HepG2 (cell line): ENCODE results near the gene FAM222A. TPM values are rescaled to one million over a fixed set of nuclear protein-coding genes. Genes with fewer than 3 reads are reported as not detected.

Experiments
- AGO2 ChIP-seq: fragments of 200-400 bp; formaldehyde crosslinking; optimal IDR thresholded peaks from 2 replicates; pipeline ENCODE3; 2017; ENCODE audit warnings: mild to moderate bottlenecking, low read depth, low read length, moderate library complexity
- ELF3 ChIP-seq: IDR thresholded peaks from 2 replicates; pipeline ENCODE4 v1.6.1; 2016; ENCODE audit warnings: missing genetic modification reagents, missing compliant biosample characterization
- GABPB1 ChIP-seq: IDR thresholded peaks from 2 replicates; pipeline ENCODE4 v1.6.1; 2016; ENCODE audit warnings: mild to moderate bottlenecking, missing genetic modification reagents, moderate library complexity, missing compliant biosample characterization
- KLF13 ChIP-seq: sonication (generic); formaldehyde crosslinking; IDR thresholded peaks from 2 replicates; pipeline ENCODE4 v1.4.0; 2020; ENCODE audit warnings: mild to moderate bottlenecking, missing genetic modification reagents
- MAZ ChIP-seq, 2 experiments: sonication (generic) in 1 of 2; formaldehyde crosslinking in 1 of 2; IDR thresholded peaks; 2 replicates each; pipeline versions ENCODE4 v1.5.0 to v1.6.1; 2012 to 2020; ENCODE audit warnings: low read depth in 2 of 2, mild to moderate bottlenecking in 2 of 2, borderline replicate concordance in 1 of 2, improper control_type of control experiment in 1 of 2, low read length in 1 of 2, missing genetic modification reagents in 1 of 2, moderate library complexity in 1 of 2
- NFYC ChIP-seq: IDR thresholded peaks from 2 replicates; pipeline ENCODE4 v1.6.1; 2016; ENCODE audit warnings: missing genetic modification reagents, missing compliant biosample characterization
- PCBP2 ChIP-seq: fragments of 200-400 bp; formaldehyde crosslinking; optimal IDR thresholded peaks from 2 replicates; pipeline ENCODE3; 2018; ENCODE audit warnings: low read length, low read depth; ENCODE audit not compliant: poor library complexity, severe bottlenecking
- PTBP1 ChIP-seq: fragments of 200-400 bp; formaldehyde crosslinking; IDR thresholded peaks from 2 replicates; pipeline ENCODE4 v1.6.1; 2018; ENCODE audit warnings: low read length, low read depth; ENCODE audit not compliant: poor library complexity, severe bottlenecking
- RARA ChIP-seq: IDR thresholded peaks from 2 replicates; pipeline ENCODE4 v1.6.1; 2016; ENCODE audit warnings: missing genetic modification reagents, missing compliant biosample characterization
- ZBTB38 ChIP-seq: sonication (generic); formaldehyde crosslinking; IDR thresholded peaks from 2 replicates; pipeline ENCODE4 v1.5.1; 2020; ENCODE audit warnings: mild to moderate bottlenecking, missing genetic modification reagents
- ZNF142 ChIP-seq: sonication (generic); formaldehyde crosslinking; IDR thresholded peaks from 2 replicates; pipeline ENCODE4 v1.4.0; 2020; ENCODE audit warnings: missing genetic modification reagents
- ZNF362 ChIP-seq: sonication (generic); formaldehyde crosslinking; IDR thresholded peaks from 2 replicates; pipeline ENCODE4 v1.4.0; 2020; ENCODE audit warnings: missing genetic modification reagents, mild to moderate bottlenecking, borderline replicate concordance
- ZNF776 ChIP-seq: sonication (generic); formaldehyde crosslinking; IDR thresholded peaks from 2 replicates; pipeline ENCODE4 v1.4.0; 2020; ENCODE audit warnings: mild to moderate bottlenecking, missing genetic modification reagents
- polyA plus RNA-seq, 8 experiments: library from polyadenylated mRNA; depleted of rRNA in 3 of 8; stranded (reverse) in 7 of 8; unstranded in 1 of 8; fragments of >200 nt; fragmentation: Illumina TruSeq in 4 of 8; extraction: Trizol in 4 of 8; gene quantifications; 2 replicates each; pipeline versions ENCODE4 v1.2.1 to v1.2.3, GENCODE V29; 2011 to 2016; ENCODE audit warnings: low read depth in 4 of 8, missing spikeins in 1 of 8, mixed read lengths in 1 of 8; ENCODE audit not compliant: insufficient read depth in 1 of 8
- total RNA-seq, 5 experiments: library from RNA; depleted of rRNA; stranded (reverse); fragments of >200 nt; fragmentation: Illumina TruSeq; extraction: Trizol; gene quantifications; 2 replicates each; pipeline ENCODE4 v1.2.3, GENCODE V29; 2016; ENCODE audit warnings: low read depth in 1 of 5
- TF ChIP-seq, protein P1 (sequence below): sonication (generic); formaldehyde crosslinking; IDR thresholded peaks from 2 replicates; pipeline ENCODE4 v1.8.0; 2022; ENCODE audit warnings: missing genetic modification reagents, low read depth, mild to moderate bottlenecking, borderline replicate concordance
- TF ChIP-seq, protein P2 (sequence below): sonication (generic); formaldehyde crosslinking; conservative IDR thresholded peaks from 2 replicates; pipeline ENCODE4 v1.8.0; 2022; ENCODE audit warnings: missing genetic modification reagents
- TF ChIP-seq, protein P3 (sequence below): sonication (generic); formaldehyde crosslinking; IDR thresholded peaks from 2 replicates; pipeline ENCODE4 v1.9.0; 2021; ENCODE audit warnings: missing genetic modification reagents, borderline replicate concordance
- TF ChIP-seq, protein P4 (sequence below): IDR thresholded peaks from 2 replicates; pipeline ENCODE4 v1.6.1; 2012; ENCODE audit warnings: inconsistent platforms

Gene FAM222A
- total and polyA plus RNA-seq, 2 of the 13 experiments (the other 11 are each of a cell fraction or from before 2014, with no cell fraction given), result 2.7 to 9.6 TPM

DNA sequence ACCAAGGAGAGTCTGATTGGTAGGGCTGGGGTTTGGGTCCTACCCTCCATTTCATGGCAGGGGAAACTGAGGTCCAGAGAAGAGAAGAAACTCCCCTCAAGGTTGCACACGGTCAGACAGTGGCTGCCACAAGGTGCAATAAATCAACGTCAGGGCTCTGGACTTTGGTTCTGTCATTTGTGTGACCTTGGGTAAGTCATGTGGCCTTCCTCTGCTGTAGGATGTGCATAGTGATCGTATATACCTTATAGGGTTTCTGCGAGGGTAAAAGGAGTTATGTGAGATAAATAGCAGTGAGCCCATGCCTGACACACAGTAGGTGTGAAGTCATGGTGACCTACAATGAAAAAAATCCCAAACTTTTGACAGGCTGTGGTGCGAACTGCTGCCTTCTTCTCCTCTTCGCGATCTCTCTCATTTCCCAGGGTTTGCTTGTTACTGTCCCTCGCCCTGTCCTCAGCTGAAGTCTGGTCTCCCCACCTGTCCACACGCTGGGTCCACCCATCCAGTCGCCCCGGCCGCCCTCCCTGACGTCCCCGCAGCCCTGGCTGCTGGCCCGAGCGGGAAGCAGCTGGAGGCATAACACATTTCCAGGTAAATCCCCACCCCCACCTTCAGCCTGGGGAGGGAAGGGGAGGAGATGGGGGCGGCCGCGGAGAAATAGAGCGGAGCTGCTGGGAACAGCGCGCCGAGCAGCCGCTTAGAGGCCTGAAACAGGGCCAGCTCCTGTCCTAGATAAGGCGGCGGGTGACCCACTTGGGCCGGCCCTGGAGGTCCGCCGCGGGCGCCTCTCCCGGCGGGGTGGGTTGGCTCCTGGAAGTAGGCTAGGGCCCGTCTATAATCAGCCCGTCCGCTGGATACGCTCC lies 1.8 kb upstream of the FAM222A start (continued):
- TF ChIP-seq MAZ (IDR thresholded peaks at IDR 0.05; ENCODE audit: borderline replicate concordance, low read depth, low read length), result no peak
- no peak; the same call in 1 of the 2 replicates for TF ChIP-seq MAZ (CRISPR knock-in tag; IDR thresholded peaks at IDR 0.05; ENCODE audit: low read depth)
- TF ChIP-seq ELF3 (CRISPR knock-in tag), result no peak
- TF ChIP-seq ZNF362, result no peak
- no peak for TF ChIP-seq ZBTB38
- no peak for TF ChIP-seq KLF13 (CRISPR knock-in tag)
- no peak for TF ChIP-seq PTBP1
- no peak for TF ChIP-seq PCBP2
- no peak for TF ChIP-seq AGO2
- TF ChIP-seq, protein P1, sequence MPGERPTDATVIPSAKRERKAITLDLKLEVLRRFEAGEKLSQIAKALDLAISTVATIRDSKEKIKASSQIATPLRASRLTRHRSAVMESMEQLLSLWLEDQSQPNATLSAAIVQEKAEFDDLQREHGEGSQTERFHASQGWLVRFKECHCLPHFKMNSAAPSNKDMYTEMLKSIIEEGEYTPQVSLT (CRISPR knock-in tag), result no peak
- TF ChIP-seq, protein P2, sequence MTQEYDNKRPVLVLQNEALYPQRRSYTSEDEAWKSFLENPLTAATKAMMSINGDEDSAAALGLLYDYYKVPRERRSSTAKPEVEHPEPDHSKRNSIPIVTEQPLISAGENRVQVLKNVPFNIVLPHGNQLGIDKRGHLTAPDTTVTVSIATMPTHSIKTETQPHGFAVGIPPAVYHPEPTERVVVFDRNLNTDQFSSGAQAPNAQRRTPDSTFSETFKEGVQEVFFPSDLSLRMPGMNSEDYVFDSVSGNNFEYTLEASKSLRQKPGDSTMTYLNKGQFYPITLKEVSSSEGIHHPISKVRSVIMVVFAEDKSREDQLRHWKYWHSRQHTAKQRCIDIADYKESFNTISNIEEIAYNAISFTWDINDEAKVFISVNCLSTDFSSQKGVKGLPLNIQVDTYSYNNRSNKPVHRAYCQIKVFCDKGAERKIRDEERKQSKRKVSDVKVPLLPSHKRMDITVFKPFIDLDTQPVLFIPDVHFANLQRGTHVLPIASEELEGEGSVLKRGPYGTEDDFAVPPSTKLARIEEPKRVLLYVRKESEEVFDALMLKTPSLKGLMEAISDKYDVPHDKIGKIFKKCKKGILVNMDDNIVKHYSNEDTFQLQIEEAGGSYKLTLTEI (CRISPR knock-in tag), result no peak
- TF ChIP-seq GABPB1, result no peak
- no peak for TF ChIP-seq ZNF776 (CRISPR knock-in tag)
- TF ChIP-seq RARA (CRISPR knock-in tag), result 0 out of 2 replicates have a peak, but pooled peaks have one; percentile 10
- TF ChIP-seq, protein P3, sequence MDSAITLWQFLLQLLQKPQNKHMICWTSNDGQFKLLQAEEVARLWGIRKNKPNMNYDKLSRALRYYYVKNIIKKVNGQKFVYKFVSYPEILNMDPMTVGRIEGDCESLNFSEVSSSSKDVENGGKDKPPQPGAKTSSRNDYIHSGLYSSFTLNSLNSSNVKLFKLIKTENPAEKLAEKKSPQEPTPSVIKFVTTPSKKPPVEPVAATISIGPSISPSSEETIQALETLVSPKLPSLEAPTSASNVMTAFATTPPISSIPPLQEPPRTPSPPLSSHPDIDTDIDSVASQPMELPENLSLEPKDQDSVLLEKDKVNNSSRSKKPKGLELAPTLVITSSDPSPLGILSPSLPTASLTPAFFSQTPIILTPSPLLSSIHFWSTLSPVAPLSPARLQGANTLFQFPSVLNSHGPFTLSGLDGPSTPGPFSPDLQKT (CRISPR knock-in tag), result no peak
- no peak for TF ChIP-seq ZNF142
- TF ChIP-seq, protein P4, sequence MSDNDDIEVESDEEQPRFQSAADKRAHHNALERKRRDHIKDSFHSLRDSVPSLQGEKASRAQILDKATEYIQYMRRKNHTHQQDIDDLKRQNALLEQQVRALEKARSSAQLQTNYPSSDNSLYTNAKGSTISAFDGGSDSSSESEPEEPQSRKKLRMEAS, result peak; percentile 8; the same call in 1 of the 2 replicates
- TF ChIP-seq NFYC, result no peak
